HepG2 (cell line): ENCODE data around the gene FRMD8. TPM values are rescaled to one million over a fixed set of nuclear protein-coding genes. Genes with fewer than 3 reads are reported as not detected.

ENCODE experiments used
- ATAC-seq: fragments of 200-7000 bp; cut with Tn5 transposase; 3 replicates; pipeline ENCODE4 v1.9.1; 2020; ENCODE audit warnings: mild to moderate bottlenecking, moderate library complexity
- BruUV-seq: library from RNA; stranded (reverse); fragments of 400-500 nt; replicated peaks from 2 replicates; lab custom pipeline; 2021; lab: Mats Ljungman, UMichigan
- CTCF ChIA-PET: fragments of 300-600 bp; formaldehyde crosslinking; extraction: SDS; loops from one replicate; lab custom pipeline; 2021; ENCODE audit warnings: low total read pairs, inconsistent platforms, low intra/inter-chr PET ratio; lab: Yijun Ruan, JAX
- POLR2A ChIA-PET: fragments of 350-600 bp; sonication (Branson Sonifier 250); formaldehyde crosslinking; loops from one replicate; lab custom pipeline; 2020; ENCODE audit warnings: antibody characterized with exemption, inconsistent platforms; lab: Yijun Ruan, JAX
- DNase-seq: peaks from one replicate; pipeline ENCODE4 v3.0.0-alpha.2; 2015; ENCODE audit warnings: low spot score
- FAIRE-seq: peaks from 3 replicates; lab custom pipeline; 2011; peaks lifted over from hg19 to GRCh38; lab: Jason Lieb, UNC
- H2AFZ ChIP-seq: one replicate; pipeline ENCODE4 v1.6.1; 2011; ENCODE audit warnings: low read length, inconsistent platforms
- H3K27ac ChIP-seq: fragments of 300-600 bp; 3 replicates; pipeline ENCODE4 v1.8.0; 2011; ENCODE audit warnings: mixed run types, mild to moderate bottlenecking, mixed read lengths, low read length, inconsistent platforms; ENCODE audit not compliant: insufficient read depth; ENCODE audit errors: extremely low read length
- H3K27me3 ChIP-seq, 2 experiments: fragments of 200-600 bp in 1 of 2; 2 replicates in 1 of 2; 3 replicates in 1 of 2; pipeline versions ENCODE4 v1.6.0 to v1.8.0; 2011; ENCODE audit warnings: low read length in 2 of 2, mild to moderate bottlenecking in 2 of 2, moderate library complexity in 2 of 2, inconsistent platforms in 1 of 2; ENCODE audit not compliant: insufficient read depth in 2 of 2, control insufficient read depth in 1 of 2
- H3K36me3 ChIP-seq, 2 experiments: fragments of 200-600 bp in 1 of 2; replicated peaks in 1 of 2; 2 replicates in 1 of 2; 3 replicates in 1 of 2; pipeline versions ENCODE4 v1.5.1 to v1.8.0; 2011; ENCODE audit warnings: low read length in 2 of 2, inconsistent platforms in 1 of 2; ENCODE audit not compliant: insufficient read depth in 2 of 2, control insufficient read depth in 1 of 2
- H3K4me1 ChIP-seq: 2 replicates; pipeline ENCODE4 v1.5.1; 2012; ENCODE audit warnings: low read length, inconsistent platforms; ENCODE audit not compliant: insufficient read depth
- H3K4me2 ChIP-seq: 2 replicates; pipeline ENCODE4 v1.6.0; 2011; ENCODE audit warnings: low read depth, low read length, inconsistent platforms
- H3K4me3 ChIP-seq, 3 experiments: fragments of 200-600 bp in 1 of 3; sonication (generic), shearing (Covaris generic) in 1 of 3; replicated peaks in 1 of 3; 2 replicates each; pipeline ENCODE4 v1.5.1; 2011 to 2016; ENCODE audit warnings: low read length in 3 of 3, inconsistent platforms in 2 of 3, low read depth in 2 of 3, mild to moderate bottlenecking in 2 of 3, control low read depth in 1 of 3, mixed read lengths in 1 of 3; ENCODE audit not compliant: insufficient read depth in 1 of 3
- H3K79me2 ChIP-seq: one replicate; pipeline ENCODE4 v1.6.1; 2011; ENCODE audit warnings: low read length, inconsistent platforms; ENCODE audit not compliant: insufficient read depth
- H3K9ac ChIP-seq: 2 replicates; pipeline ENCODE4 v1.6.0; 2011; ENCODE audit warnings: mild to moderate bottlenecking, low read depth, low read length, inconsistent platforms; ENCODE audit not compliant: insufficient read depth
- H3K9me3 ChIP-seq: 2 replicates; pipeline ENCODE4 v1.5.1; 2012; ENCODE audit warnings: mild to moderate bottlenecking, low read length
- H4K20me1 ChIP-seq: 2 replicates; pipeline ENCODE4 v1.6.0; 2011; ENCODE audit warnings: inconsistent platforms, mild to moderate bottlenecking, low read length, moderate library complexity; ENCODE audit not compliant: insufficient read depth
- AGO2 ChIP-seq: fragments of 200-400 bp; formaldehyde crosslinking; optimal IDR thresholded peaks from 2 replicates; pipeline ENCODE3; 2017; ENCODE audit warnings: mild to moderate bottlenecking, low read depth, low read length, moderate library complexity
- HMG20B ChIP-seq: conservative IDR thresholded peaks from 2 replicates; pipeline ENCODE4 v1.6.1; 2016; ENCODE audit warnings: missing genetic modification reagents, missing compliant biosample characterization
- HNRNPH1 ChIP-seq: fragments of 200-400 bp; formaldehyde crosslinking; optimal IDR thresholded peaks from 2 replicates; pipeline ENCODE3; 2017; ENCODE audit warnings: mild to moderate bottlenecking, low read depth, low read length
- PCBP2 ChIP-seq: fragments of 200-400 bp; formaldehyde crosslinking; optimal IDR thresholded peaks from 2 replicates; pipeline ENCODE3; 2018; ENCODE audit warnings: low read length, low read depth; ENCODE audit not compliant: poor library complexity, severe bottlenecking
- POLR2A ChIP-seq, 2 experiments: IDR thresholded peaks; 2 replicates each; pipeline ENCODE4 v1.6.1; 2011; ENCODE audit warnings: low read depth in 2 of 2, low read length in 2 of 2, mild to moderate bottlenecking in 1 of 2, moderate library complexity in 1 of 2; ENCODE audit not compliant: insufficient read depth in 1 of 2
- POLR2G ChIP-seq: fragments of 200-400 bp; formaldehyde crosslinking; IDR thresholded peaks from 2 replicates; pipeline ENCODE4 v1.6.1; 2018; ENCODE audit warnings: mild to moderate bottlenecking, low read depth, low read length, moderate library complexity
- RBFOX2 ChIP-seq: fragments of 200-400 bp; formaldehyde crosslinking; IDR thresholded peaks from 2 replicates; pipeline ENCODE4 v1.6.1; 2017; ENCODE audit warnings: low read depth, mild to moderate bottlenecking, low read length
- RBM22 ChIP-seq: fragments of 200-400 bp; formaldehyde crosslinking; optimal IDR thresholded peaks from 2 replicates; pipeline ENCODE3; 2017; ENCODE audit warnings: mild to moderate bottlenecking, low read length, moderate library complexity
- RCOR2 ChIP-seq: IDR thresholded peaks from 2 replicates; pipeline ENCODE4 v1.6.1; 2016; ENCODE audit warnings: missing biosample characterization, missing genetic modification reagents
- SSRP1 ChIP-seq: IDR thresholded peaks from 2 replicates; pipeline ENCODE4 v1.6.1; 2016; ENCODE audit warnings: control low read depth
- TARDBP ChIP-seq: sonication (generic); formaldehyde crosslinking; IDR thresholded peaks from 2 replicates; pipeline ENCODE4 v1.8.0; 2022; ENCODE audit warnings: mild to moderate bottlenecking, missing genetic modification reagents
- ZBTB7B ChIP-seq: sonication (generic); formaldehyde crosslinking; IDR thresholded peaks from 2 replicates; pipeline ENCODE4 v1.4.0; 2020; ENCODE audit warnings: missing genetic modification reagents
- ZFX ChIP-seq: sonication (generic); formaldehyde crosslinking; IDR thresholded peaks from 2 replicates; pipeline ENCODE4 v1.4.0; 2020; ENCODE audit warnings: mild to moderate bottlenecking, low read depth, missing genetic modification reagents, moderate library complexity
- ZNF121 ChIP-seq: sonication (generic); formaldehyde crosslinking; IDR thresholded peaks from 2 replicates; pipeline ENCODE4 v1.5.0; 2020; ENCODE audit warnings: mild to moderate bottlenecking, missing genetic modification reagents
- ZNF672 ChIP-seq: sonication (generic); formaldehyde crosslinking; IDR thresholded peaks from 2 replicates; pipeline ENCODE4 v1.8.1; 2022; ENCODE audit warnings: missing genetic modification reagents
- WGBS: methylation state at CpG from one replicate; pipeline ENCODE4 v1.1.6; 2017; ENCODE audit warnings: low lambda C conversion rate; 5-methylcytosine and 5-hydroxymethylcytosine counted together
- in situ Hi-C: cut with HindIII; loops from 2 replicates; pipeline ENCODE4 v1.10.0; 2017; ENCODE audit warnings: low pct_unique_long_range_greater_than_20kb; ENCODE audit not compliant: extremely low pct_ligation_motif_present
- intact Hi-C: fragments of 100-400 bp; cut with micrococcal nuclease; formaldehyde crosslinking; loops from one replicate; pipeline ENCODE4 v1.10.0; 2022; ENCODE audit not compliant: unreplicated experiment
- polyA plus RNA-seq, 8 experiments: library from polyadenylated mRNA; depleted of rRNA in 3 of 8; stranded (reverse) in 7 of 8; unstranded in 1 of 8; fragments of >200 nt; fragmentation: Illumina TruSeq in 4 of 8; extraction: Trizol in 4 of 8; gene quantifications; 2 replicates each; pipeline versions ENCODE4 v1.2.1 to v1.2.3, GENCODE V29; 2011 to 2016; ENCODE audit warnings: low read depth in 4 of 8, missing spikeins in 1 of 8, mixed read lengths in 1 of 8; ENCODE audit not compliant: insufficient read depth in 1 of 8
- total RNA-seq, 5 experiments: library from RNA; depleted of rRNA; stranded (reverse); fragments of >200 nt; fragmentation: Illumina TruSeq; extraction: Trizol; gene quantifications; 2 replicates each; pipeline ENCODE4 v1.2.3, GENCODE V29; 2016; ENCODE audit warnings: low read depth in 1 of 5
- TF ChIP-seq, protein P1 (sequence below): IDR thresholded peaks from 2 replicates; pipeline ENCODE4 v1.6.1; 2016; ENCODE audit warnings: missing compliant biosample characterization, missing genetic modification reagents, borderline replicate concordance
- TF ChIP-seq, protein P2 (sequence below): sonication (generic); formaldehyde crosslinking; IDR thresholded peaks from 2 replicates; pipeline ENCODE4 v1.4.0; 2020; ENCODE audit warnings: missing genetic modification reagents, borderline replicate concordance

Gene FRMD8
- total and polyA plus RNA-seq, 2 of the 13 experiments (the other 11 are each of a cell fraction or from before 2014, with no cell fraction given): 5.8 to 20.6 TPM

DNA sequence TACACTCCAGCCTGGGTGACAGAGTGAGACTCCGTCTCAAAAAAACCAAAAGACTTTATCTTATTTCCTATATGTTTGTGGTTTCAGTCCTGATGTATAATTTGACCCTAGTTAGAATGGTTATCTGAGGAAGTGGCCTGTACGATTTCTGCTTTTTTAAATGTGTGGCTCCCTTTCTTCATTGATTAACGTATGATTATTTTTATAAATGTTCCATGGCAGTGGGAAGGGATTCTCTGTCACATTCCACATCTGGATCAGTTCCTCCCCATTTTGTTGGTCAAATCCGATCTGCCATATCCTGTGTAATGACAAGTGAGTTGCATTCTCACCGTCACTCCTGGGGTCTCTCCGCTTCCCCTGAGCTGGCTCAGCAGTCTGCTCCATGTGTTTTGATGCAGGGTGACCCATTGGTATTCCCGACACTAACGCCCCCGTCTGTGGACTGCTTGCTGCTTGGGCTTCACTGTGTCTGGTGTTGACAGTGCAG is 56.5 kb downstream of the FRMD8 start (continued):
- TF ChIP-seq RBFOX2: peak; percentile 59

DNA sequence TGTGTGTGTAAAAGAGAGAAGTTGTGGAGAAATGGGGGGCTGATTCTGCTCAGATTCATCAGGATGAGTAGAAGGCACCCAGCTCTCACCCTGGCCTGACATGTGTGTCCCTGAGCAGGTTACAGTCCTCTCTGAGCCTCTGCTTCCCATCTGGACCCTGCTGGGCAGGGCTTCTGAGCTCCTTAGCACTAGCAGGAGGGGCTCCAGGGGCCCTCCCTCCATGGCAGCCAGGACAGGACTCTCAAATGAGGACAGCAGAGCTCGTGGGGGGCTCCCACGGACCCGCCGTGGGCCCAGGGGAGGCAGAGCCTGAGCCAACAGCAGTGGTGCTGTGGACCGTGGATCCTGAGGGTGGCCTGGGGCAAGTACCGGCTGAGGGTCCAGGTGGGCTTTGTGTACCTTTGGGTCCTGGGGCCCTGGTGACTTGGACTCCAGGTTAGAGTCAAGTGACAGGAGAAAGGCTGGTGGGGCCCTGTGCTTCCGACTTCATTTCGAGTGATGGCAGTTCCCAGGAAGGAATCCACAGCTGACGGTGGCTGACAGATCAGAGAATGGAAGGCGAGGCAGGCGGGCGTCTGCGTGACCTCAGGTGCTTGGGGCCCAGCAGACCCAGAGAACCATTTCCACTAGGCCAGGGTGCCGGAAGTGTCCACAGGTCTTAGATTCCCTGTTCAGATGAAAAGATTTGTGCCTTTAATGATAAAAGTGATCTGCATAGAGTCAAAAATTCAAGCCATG is 58.0 kb downstream of the FRMD8 start:
- no peak overlapping the region for H3K27ac ChIP-seq
- H3K79me2 ChIP-seq: no peaks in the 10 kb centered on the region
- H3K4me2 ChIP-seq: no peak overlapping the region
- no peak overlapping the region for H2AFZ ChIP-seq
- peaks cover 71% of the 10 kb centered on the region for H4K20me1 ChIP-seq
- peaks cover 69% of the 10 kb centered on the region for H3K4me1 ChIP-seq
- no peaks in the 10 kb centered on the region for H3K9me3 ChIP-seq
- 94% methylated on average over 8 of the region's 14 CpGs for WGBS
- H3K36me3 ChIP-seq: peaks cover 0 to 10% of the 10 kb centered on the region in 2 experiments; a peak in 2 of 5 replicates
- POLR2A ChIA-PET: interaction anchor here (6.7 to 7.0 kb wide), 2 partner anchors 24 to 55 kb away, joined by 55 to 89 read pairs; partner anchors contain the start of genes MALAT1 and NEAT1
- TSS peak; percentile 11 for BruUV-seq
- no peak overlapping the region for H3K4me3 ChIP-seq
- DNase-seq (no peak), FAIRE-seq (no peak), ATAC-seq (no peak)
- no peaks in the 10 kb centered on the region for H3K27me3 ChIP-seq
- CTCF ChIA-PET: no interaction called here
- intact Hi-C loops: no loop called here
- in situ Hi-C loops: no loop called here
- no peak overlapping the region for H3K9ac ChIP-seq
- TF ChIP-seq ZNF121 (CRISPR knock-in tag) (no peak), AGO2 (peak; percentile 99), POLR2G (peak; percentile 20; the same call in 1 of the 2 replicates), ZBTB7B (CRISPR knock-in tag) (0 out of 2 replicates have a peak, but pooled peaks have one; percentile 20), HNRNPH1 (peak; percentile 73), RCOR2 (CRISPR knock-in tag) (no peak), POLR2A (IDR thresholded peaks at IDR 0.05; ENCODE audit: insufficient read depth in 1 of 2, low read depth in 2 of 2, low read length in 2 of 2) (peak in 1 of 2 experiments; percentile 59; a peak in 2 of 4 replicates), HMG20B (no peak), RBFOX2 (peak; percentile 89), PCBP2 (no peak), SSRP1 (peak; percentile 26; the same call in 1 of the 2 replicates), TARDBP (peak; percentile 70), RBM22 (peak; percentile 74), ZFX (0 out of 2 replicates have a peak, but pooled peaks have one; percentile 3), ZNF672 (CRISPR knock-in tag) (no peak)
- TF ChIP-seq, protein P1, sequence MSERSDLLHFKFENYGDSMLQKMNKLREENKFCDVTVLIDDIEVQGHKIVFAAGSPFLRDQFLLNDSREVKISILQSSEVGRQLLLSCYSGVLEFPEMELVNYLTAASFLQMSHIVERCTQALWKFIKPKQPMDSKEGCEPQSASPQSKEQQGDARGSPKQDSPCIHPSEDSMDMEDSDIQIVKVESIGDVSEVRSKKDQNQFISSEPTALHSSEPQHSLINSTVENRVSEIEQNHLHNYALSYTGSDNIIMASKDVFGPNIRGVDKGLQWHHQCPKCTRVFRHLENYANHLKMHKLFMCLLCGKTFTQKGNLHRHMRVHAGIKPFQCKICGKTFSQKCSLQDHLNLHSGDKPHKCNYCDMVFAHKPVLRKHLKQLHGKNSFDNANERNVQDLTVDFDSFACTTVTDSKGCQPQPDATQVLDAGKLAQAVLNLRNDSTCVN (CRISPR knock-in tag): no peak
- TF ChIP-seq, protein P2, sequence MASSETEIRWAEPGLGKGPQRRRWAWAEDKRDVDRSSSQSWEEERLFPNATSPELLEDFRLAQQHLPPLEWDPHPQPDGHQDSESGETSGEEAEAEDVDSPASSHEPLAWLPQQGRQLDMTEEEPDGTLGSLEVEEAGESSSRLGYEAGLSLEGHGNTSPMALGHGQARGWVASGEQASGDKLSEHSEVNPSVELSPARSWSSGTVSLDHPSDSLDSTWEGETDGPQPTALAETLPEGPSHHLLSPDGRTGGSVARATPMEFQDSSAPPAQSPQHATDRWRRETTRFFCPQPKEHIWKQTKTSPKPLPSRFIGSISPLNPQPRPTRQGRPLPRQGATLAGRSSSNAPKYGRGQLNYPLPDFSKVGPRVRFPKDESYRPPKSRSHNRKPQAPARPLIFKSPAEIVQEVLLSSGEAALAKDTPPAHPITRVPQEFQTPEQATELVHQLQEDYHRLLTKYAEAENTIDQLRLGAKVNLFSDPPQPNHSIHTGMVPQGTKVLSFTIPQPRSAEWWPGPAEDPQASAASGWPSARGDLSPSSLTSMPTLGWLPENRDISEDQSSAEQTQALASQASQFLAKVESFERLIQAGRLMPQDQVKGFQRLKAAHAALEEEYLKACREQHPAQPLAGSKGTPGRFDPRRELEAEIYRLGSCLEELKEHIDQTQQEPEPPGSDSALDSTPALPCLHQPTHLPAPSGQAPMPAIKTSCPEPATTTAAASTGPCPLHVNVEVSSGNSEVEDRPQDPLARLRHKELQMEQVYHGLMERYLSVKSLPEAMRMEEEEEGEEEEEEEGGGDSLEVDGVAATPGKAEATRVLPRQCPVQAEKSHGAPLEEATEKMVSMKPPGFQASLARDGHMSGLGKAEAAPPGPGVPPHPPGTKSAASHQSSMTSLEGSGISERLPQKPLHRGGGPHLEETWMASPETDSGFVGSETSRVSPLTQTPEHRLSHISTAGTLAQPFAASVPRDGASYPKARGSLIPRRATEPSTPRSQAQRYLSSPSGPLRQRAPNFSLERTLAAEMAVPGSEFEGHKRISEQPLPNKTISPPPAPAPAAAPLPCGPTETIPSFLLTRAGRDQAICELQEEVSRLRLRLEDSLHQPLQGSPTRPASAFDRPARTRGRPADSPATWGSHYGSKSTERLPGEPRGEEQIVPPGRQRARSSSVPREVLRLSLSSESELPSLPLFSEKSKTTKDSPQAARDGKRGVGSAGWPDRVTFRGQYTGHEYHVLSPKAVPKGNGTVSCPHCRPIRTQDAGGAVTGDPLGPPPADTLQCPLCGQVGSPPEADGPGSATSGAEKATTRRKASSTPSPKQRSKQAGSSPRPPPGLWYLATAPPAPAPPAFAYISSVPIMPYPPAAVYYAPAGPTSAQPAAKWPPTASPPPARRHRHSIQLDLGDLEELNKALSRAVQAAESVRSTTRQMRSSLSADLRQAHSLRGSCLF (CRISPR knock-in tag): no peak
